Mucosa of descending colon (tissue), 3 donors: ENCODE data around the gene LNX2. TPM values are rescaled to one million over a fixed set of nuclear protein-coding genes. Genes with fewer than 3 reads are reported as not detected.

Experiments
- ATAC-seq: fragments of 200-7000 bp; cut with Tn5 transposase; one replicate; pipeline ENCODE4 v1.9.1; 2020; ENCODE audit warnings: mild to moderate bottlenecking, moderate library complexity
- DNase-seq, 3 donors: peaks; one replicate each; pipeline ENCODE4 v3.0.0-alpha.2; 2020
- H3K36me3 ChIP-seq: fragments of 200-600 bp; one replicate; pipeline ENCODE4 v1.8.0; 2021; ENCODE audit warnings: low read depth, mild to moderate bottlenecking
- H3K4me1 ChIP-seq: fragments of 200-600 bp; one replicate; pipeline ENCODE4 v1.8.0; 2021; ENCODE audit warnings: low read depth, mild to moderate bottlenecking
- H3K4me3 ChIP-seq: fragments of 200-600 bp; one replicate; pipeline ENCODE4 v1.8.0; 2021; ENCODE audit warnings: mild to moderate bottlenecking
- H3K9me3 ChIP-seq: fragments of 200-600 bp; one replicate; pipeline ENCODE4 v1.8.0; 2021; ENCODE audit warnings: mild to moderate bottlenecking
- CTCF ChIP-seq: fragments of 200-600 bp; IDR thresholded peaks from one replicate; pipeline ENCODE4 v1.8.0; 2022; ENCODE audit warnings: antibody characterized with exemption, mild to moderate bottlenecking
- intact Hi-C, 2 donors: fragments of 100-400 bp; cut with DNase I in 1 of 2; cut with micrococcal nuclease in 1 of 2; formaldehyde crosslinking; loops; one replicate each; pipeline versions ENCODE4 v1.11.0 to v1.11.1; 2022; cut with DNase I, micrococcal nuclease
- total RNA-seq, 3 donors: library from RNA; stranded (reverse); fragmentation: NEBNext Ultra II Directional in 2 of 3; extraction: Animal tissue kit (Norgen Biotek cat#: 25700) in 2 of 3; gene quantifications; one replicate each; pipeline versions ENCODE4 v1.2.1 to v1.2.4, GENCODE V29; 2021 to 2023
- donor health status: DM: no; HTN: no; CAD: no; lungs with moderate emphysema.
- donor health status: DM: no; HTN: no; CAD: no.
- donor health status: DM: no; HTN: yes; CAD: no.

LNX2 gene
- total RNA-seq, 3 donors from 2014 or later, result 20.0 to 34.0 (median 26.2) TPM

- TF ChIP-seq CTCF, result no peak
- Histone ChIP-seq H3K9me3 (no peaks in the 10 kb centered on the region), H3K4me1 (peaks cover 12% of the 10 kb centered on the region), H3K4me3 (no peak overlapping the region), H3K36me3 (no peaks in the 10 kb centered on the region)
- ATAC-seq (no peak), DNase-seq (no peak)
- intact Hi-C loops, result no loop called here
These were observed 5.5 kb upstream of the LNX2 start for GRCh38 chr13:27625839-27626238.

GRCh38 chr13:27624071-27624470, 3.7 kb upstream of the LNX2 start:
- H3K4me3 ChIP-seq, result no peak overlapping the region
- H3K4me1 ChIP-seq, result peaks cover 12% of the 10 kb centered on the region
- intact Hi-C loops, result no loop called here
- no peak for TF ChIP-seq CTCF
- H3K36me3 ChIP-seq, result no peaks in the 10 kb centered on the region
- DNase-seq, result no peak
- H3K9me3 ChIP-seq, result no peaks in the 10 kb centered on the region
- ATAC-seq, result no peak

- intact Hi-C loops, result no loop called here
- Histone ChIP-seq H3K9me3 (no peaks in the 10 kb centered on the region), H3K4me1 (peaks cover 21% of the 10 kb centered on the region), H3K36me3 (no peaks in the 10 kb centered on the region), H3K4me3 (no peak overlapping the region)
- no peak for ATAC-seq
- no peak for TF ChIP-seq CTCF
- DNase-seq, result no peak
These were observed 2.6 kb upstream of the LNX2 start for GRCh38 chr13:27622881-27623280.

GRCh38 chr13:27622102-27622820, 1.9 kb upstream of the LNX2 start:
- TF ChIP-seq CTCF, result no peak
- H3K36me3 ChIP-seq, result no peaks in the 10 kb centered on the region
- peak overlapping the region; percentile 54 for H3K4me3 ChIP-seq
- no peaks in the 10 kb centered on the region for H3K9me3 ChIP-seq
- intact Hi-C loops, result no loop called here
- DNase-seq (peak in 1 of 3 donors; percentile 50), ATAC-seq (no peak)
- H3K4me1 ChIP-seq, result peaks cover 24% of the 10 kb centered on the region

GRCh38 chr13:27621366-27622101, 1.2 kb upstream of the LNX2 start, which contains the start of gene POLR1D:
POLR1D (plus strand) TSS chr13:27621892; CDS start chr13:27621984, 92 bp downstream.
- peak within 1 kb of the TSS; percentile 54 for H3K4me3 ChIP-seq
- no peak for TF ChIP-seq CTCF
- no peaks in the 10 kb centered on the region for H3K9me3 ChIP-seq
- intact Hi-C loops, result no loop called here
- peaks cover 24% of the 10 kb centered on the region for H3K4me1 ChIP-seq
- peak; percentile 83 for ATAC-seq
- no peaks in the 10 kb centered on the region for H3K36me3 ChIP-seq
- DNase-seq, result peak; percentile 89 to 94 (median 92)
